NCI-H69 (cell line): ENCODE measurements around the gene PUM2.

Experiments
- DNase-seq: peaks from one replicate; lab custom pipeline; 2025; lab: John Stamatoyannopoulos, UW

PUM2 gene

GRCh38 chr2:20199633-20200270 is 150.9 kb downstream of the PUM2 start:
- DNase-seq: no peak

GRCh38 chr2:20198796-20199632 is 151.6 kb downstream of the PUM2 start:
- DNase-seq: no peak
